A549 (cell line): ENCODE results near the gene NOD2.

Source experiments
- EP300 ChIP-seq, 2 experiments: fragments of >200 bp; sonication (Bioruptor Twin); formaldehyde crosslinking; IDR thresholded peaks; 2 replicates in 1 of 2; 3 replicates in 1 of 2; pipeline ENCODE4 v1.6.1; 2016 to 2017
- HDAC2 ChIP-seq: fragments of 200-600 bp; sonication (generic); IDR thresholded peaks from 2 replicates; pipeline ENCODE4 v1.6.1; 2016
- JUNB ChIP-seq: fragments of >200 bp; sonication (Bioruptor Twin); formaldehyde crosslinking; IDR thresholded peaks from 2 replicates; pipeline ENCODE4 v1.6.1; 2016
- MYC ChIP-seq: IDR thresholded peaks from 2 replicates; pipeline ENCODE4 v1.6.1; 2012; ENCODE audit warnings: mild to moderate bottlenecking, inconsistent platforms, low read length, improper control_type of control experiment, borderline replicate concordance
- POLR2A ChIP-seq: IDR thresholded peaks from 2 replicates; pipeline ENCODE4 v1.6.1; 2012; ENCODE audit warnings: mild to moderate bottlenecking, low read length
- ZFP36 ChIP-seq: fragments of 450-650 bp; IDR thresholded peaks from 2 replicates; pipeline ENCODE4 v1.6.1; 2014; ENCODE audit warnings: borderline replicate concordance; ENCODE audit not compliant: partially characterized antibody
- TF ChIP-seq, protein P1 (sequence below): fragments of 250-450 bp; sonication (Bioruptor Pico); IDR thresholded peaks from 2 replicates; pipeline ENCODE4 v1.5.0; 2021; ENCODE audit warnings: mild to moderate bottlenecking, moderate library complexity, borderline replicate concordance
- TF ChIP-seq, protein P2 (sequence below): fragments of >200 bp; sonication (Bioruptor Twin); formaldehyde crosslinking; IDR thresholded peaks from 3 replicates; pipeline ENCODE4 v1.5.1; 2016
- TF ChIP-seq, protein P3 (sequence below): fragments of 200-600 bp; sonication (generic); IDR thresholded peaks from 2 replicates; pipeline ENCODE4 v1.6.1; 2016; ENCODE audit warnings: antibody characterized with exemption, mild to moderate bottlenecking, moderate library complexity
- TF ChIP-seq, protein P4 (sequence below): IDR thresholded peaks from 2 replicates; pipeline ENCODE4 v1.6.1; 2012
- TF ChIP-seq, protein P5 (sequence below): IDR thresholded peaks from 2 replicates; pipeline ENCODE4 v1.6.1; 2012; ENCODE audit warnings: low read depth, borderline replicate concordance

DNA sequence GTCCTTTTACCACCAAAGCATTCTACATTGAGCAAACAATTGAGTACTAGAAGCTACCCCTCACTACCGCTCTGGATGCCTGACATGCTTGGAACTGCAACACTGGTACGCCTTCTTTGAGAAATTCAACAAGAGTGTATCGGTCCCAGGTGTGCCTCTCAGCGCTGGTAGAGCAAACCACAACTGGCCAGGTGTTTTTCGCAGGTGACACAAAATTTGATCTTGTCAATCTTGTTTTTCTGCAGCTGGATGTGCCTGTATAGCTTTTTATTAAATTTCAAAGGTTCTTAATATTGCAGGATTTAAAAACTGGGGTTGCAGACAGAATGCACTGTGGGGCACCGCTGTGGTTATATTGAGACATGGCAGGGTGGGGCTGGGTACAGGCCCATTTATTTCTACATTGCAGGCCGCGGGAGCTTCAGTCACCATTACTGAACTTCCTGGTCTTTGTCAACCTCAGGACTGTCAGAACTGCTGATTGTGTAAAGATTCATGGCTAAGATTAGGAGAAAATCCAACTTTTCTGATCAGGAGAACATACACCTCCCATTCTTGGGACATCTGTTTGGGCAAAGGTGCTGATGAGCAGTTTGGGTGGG is 7.8 kb upstream of the NOD2 start:
- TF ChIP-seq, protein P1, sequence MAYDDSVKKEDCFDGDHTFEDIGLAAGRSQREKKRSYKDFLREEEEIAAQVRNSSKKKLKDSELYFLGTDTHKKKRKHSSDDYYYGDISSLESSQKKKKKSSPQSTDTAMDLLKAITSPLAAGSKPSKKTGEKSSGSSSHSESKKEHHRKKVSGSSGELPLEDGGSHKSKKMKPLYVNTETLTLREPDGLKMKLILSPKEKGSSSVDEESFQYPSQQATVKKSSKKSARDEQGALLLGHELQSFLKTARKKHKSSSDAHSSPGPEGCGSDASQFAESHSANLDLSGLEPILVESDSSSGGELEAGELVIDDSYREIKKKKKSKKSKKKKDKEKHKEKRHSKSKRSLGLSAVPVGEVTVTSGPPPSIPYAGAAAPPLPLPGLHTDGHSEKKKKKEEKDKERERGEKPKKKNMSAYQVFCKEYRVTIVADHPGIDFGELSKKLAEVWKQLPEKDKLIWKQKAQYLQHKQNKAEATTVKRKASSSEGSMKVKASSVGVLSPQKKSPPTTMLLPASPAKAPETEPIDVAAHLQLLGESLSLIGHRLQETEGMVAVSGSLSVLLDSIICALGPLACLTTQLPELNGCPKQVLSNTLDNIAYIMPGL (CRISPR knock-in tag) = no peak
- TF ChIP-seq, protein P2, sequence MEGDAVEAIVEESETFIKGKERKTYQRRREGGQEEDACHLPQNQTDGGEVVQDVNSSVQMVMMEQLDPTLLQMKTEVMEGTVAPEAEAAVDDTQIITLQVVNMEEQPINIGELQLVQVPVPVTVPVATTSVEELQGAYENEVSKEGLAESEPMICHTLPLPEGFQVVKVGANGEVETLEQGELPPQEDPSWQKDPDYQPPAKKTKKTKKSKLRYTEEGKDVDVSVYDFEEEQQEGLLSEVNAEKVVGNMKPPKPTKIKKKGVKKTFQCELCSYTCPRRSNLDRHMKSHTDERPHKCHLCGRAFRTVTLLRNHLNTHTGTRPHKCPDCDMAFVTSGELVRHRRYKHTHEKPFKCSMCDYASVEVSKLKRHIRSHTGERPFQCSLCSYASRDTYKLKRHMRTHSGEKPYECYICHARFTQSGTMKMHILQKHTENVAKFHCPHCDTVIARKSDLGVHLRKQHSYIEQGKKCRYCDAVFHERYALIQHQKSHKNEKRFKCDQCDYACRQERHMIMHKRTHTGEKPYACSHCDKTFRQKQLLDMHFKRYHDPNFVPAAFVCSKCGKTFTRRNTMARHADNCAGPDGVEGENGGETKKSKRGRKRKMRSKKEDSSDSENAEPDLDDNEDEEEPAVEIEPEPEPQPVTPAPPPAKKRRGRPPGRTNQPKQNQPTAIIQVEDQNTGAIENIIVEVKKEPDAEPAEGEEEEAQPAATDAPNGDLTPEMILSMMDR = no peak
- TF ChIP-seq POLR2A (no peak), MYC (no peak), HDAC2 (no peak), ZFP36 (no peak), EP300 (IDR thresholded peaks at IDR 0.05) (no peak), JUNB (no peak)
- TF ChIP-seq, protein P3, sequence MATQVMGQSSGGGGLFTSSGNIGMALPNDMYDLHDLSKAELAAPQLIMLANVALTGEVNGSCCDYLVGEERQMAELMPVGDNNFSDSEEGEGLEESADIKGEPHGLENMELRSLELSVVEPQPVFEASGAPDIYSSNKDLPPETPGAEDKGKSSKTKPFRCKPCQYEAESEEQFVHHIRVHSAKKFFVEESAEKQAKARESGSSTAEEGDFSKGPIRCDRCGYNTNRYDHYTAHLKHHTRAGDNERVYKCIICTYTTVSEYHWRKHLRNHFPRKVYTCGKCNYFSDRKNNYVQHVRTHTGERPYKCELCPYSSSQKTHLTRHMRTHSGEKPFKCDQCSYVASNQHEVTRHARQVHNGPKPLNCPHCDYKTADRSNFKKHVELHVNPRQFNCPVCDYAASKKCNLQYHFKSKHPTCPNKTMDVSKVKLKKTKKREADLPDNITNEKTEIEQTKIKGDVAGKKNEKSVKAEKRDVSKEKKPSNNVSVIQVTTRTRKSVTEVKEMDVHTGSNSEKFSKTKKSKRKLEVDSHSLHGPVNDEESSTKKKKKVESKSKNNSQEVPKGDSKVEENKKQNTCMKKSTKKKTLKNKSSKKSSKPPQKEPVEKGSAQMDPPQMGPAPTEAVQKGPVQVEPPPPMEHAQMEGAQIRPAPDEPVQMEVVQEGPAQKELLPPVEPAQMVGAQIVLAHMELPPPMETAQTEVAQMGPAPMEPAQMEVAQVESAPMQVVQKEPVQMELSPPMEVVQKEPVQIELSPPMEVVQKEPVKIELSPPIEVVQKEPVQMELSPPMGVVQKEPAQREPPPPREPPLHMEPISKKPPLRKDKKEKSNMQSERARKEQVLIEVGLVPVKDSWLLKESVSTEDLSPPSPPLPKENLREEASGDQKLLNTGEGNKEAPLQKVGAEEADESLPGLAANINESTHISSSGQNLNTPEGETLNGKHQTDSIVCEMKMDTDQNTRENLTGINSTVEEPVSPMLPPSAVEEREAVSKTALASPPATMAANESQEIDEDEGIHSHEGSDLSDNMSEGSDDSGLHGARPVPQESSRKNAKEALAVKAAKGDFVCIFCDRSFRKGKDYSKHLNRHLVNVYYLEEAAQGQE = no peak
- TF ChIP-seq, protein P4, sequence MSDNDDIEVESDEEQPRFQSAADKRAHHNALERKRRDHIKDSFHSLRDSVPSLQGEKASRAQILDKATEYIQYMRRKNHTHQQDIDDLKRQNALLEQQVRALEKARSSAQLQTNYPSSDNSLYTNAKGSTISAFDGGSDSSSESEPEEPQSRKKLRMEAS = no peak
- TF ChIP-seq, protein P5, sequence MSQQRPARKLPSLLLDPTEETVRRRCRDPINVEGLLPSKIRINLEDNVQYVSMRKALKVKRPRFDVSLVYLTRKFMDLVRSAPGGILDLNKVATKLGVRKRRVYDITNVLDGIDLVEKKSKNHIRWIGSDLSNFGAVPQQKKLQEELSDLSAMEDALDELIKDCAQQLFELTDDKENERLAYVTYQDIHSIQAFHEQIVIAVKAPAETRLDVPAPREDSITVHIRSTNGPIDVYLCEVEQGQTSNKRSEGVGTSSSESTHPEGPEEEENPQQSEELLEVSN = no peak
